ENCODE measurements around the gene PCDHGB6. TPM values are rescaled to one million over a fixed set of nuclear protein-coding genes. Genes with fewer than 3 reads are reported as not detected.
"Not testable (repeated sequence)": the region's sequence is repeated elsewhere in the genome, so short reads cannot be mapped to it uniquely, and the experiment has no call there.

Gene PCDHGB6
- polyA plus RNA-seq, 3 donors from 2014 or later = 0.38 to 1.9 TPM; not detected in 1

- Mint-ChIP-seq H3K27ac (peak within 1 kb of the TSS in 3 of 6 donors; percentile 41 to 58 (median 45)), H3K27me3 (ENCODE audit: low read depth in 3 of 3) (peaks cover 67 to 77% (median 71%) of the 10 kb centered on the region in 3 donors), H3K9me3 (peaks cover 12 to 59% (median 36%) of the 10 kb centered on the region in 6 donors), H3K4me1 (peaks cover 37 to 68% of the 10 kb centered on the region in 2 donors), H3K4me3 (peak within 1 kb of the TSS; percentile 71 to 85 (median 74)), H3K36me3 (peaks cover 0 to 21% (median 20%) of the 10 kb centered on the region in 3 donors)
- DNase-seq = peak; percentile 22 to 53 (median 51)
Measured at GRCh38 chr5:141417494-141418172, 9.8 kb downstream of the PCDHGB6 start, which contains the start of gene PCDHGB7. Gene PCDHGB7, plus strand, starts transcription at chr5:141417677. Its CDS starts 183 bp downstream, at chr5:141417860.

GRCh38 chr5:141419074-141419880, 11.5 kb downstream of the PCDHGB6 start:
- Mint-ChIP-seq H3K27ac (peak overlapping the region in 2 of 6 donors; percentile 41 to 74), H3K4me1 (peaks cover 23 to 53% of the 10 kb centered on the region in 2 donors), H3K36me3 (peaks cover 0 to 18% (median 16%) of the 10 kb centered on the region in 3 donors), H3K27me3 (ENCODE audit: low read depth in 3 of 3) (peaks cover 62 to 70% (median 68%) of the 10 kb centered on the region in 3 donors), H3K9me3 (peaks cover 12 to 53% (median 37%) of the 10 kb centered on the region in 6 donors), H3K4me3 (peak overlapping the region in 1 of 5 donors; percentile 85)
- no peak for DNase-seq

GRCh38 chr5:141420855-141421488, 13.2 kb downstream of the PCDHGB6 start, which contains the start of gene PCDHGA11:
Gene PCDHGA11, plus strand, starts transcription at chr5:141421051. Its CDS starts 177 bp downstream, at chr5:141421228.
- peaks cover 0 to 14% (median 12%) of the 10 kb centered on the region in 3 donors for H3K36me3 Mint-ChIP-seq
- peak within 1 kb of the TSS; percentile 71 to 89 (median 83) for H3K4me3 Mint-ChIP-seq
- peak; percentile 19 to 40 (median 31) for DNase-seq
- H3K4me1 Mint-ChIP-seq = peaks cover 14 to 38% of the 10 kb centered on the region in 2 donors
- H3K27me3 Mint-ChIP-seq (ENCODE audit: low read depth in 3 of 3) = peaks cover 52 to 66% (median 61%) of the 10 kb centered on the region in 3 donors
- H3K9me3 Mint-ChIP-seq = peaks cover 12 to 50% (median 36%) of the 10 kb centered on the region in 6 donors
- peak within 1 kb of the TSS in 2 of 6 donors; percentile 27 to 61 for H3K27ac Mint-ChIP-seq

- DNase-seq = no peak
- peak overlapping the region in 2 of 6 donors; percentile 27 to 61 for H3K27ac Mint-ChIP-seq
- H3K27me3 Mint-ChIP-seq (ENCODE audit: low read depth in 3 of 3) = peaks cover 49 to 65% (median 61%) of the 10 kb centered on the region in 3 donors
- peaks cover 0 to 14% (median 12%) of the 10 kb centered on the region in 3 donors for H3K36me3 Mint-ChIP-seq
- peak overlapping the region; percentile 71 to 89 (median 83) for H3K4me3 Mint-ChIP-seq
- H3K9me3 Mint-ChIP-seq = peaks cover 12 to 50% (median 36%) of the 10 kb centered on the region in 6 donors
- H3K4me1 Mint-ChIP-seq = peaks cover 14 to 37% of the 10 kb centered on the region in 2 donors
Measured at GRCh38 chr5:141421489-141421855, 13.7 kb downstream of the PCDHGB6 start.

GRCh38 chr5:141422742-141423291, 15.0 kb downstream of the PCDHGB6 start:
- Mint-ChIP-seq H3K9me3 (peaks cover 12 to 45% (median 35%) of the 10 kb centered on the region in 6 donors), H3K4me1 (peaks cover 9 to 29% of the 10 kb centered on the region in 2 donors), H3K36me3 (peaks cover 0 to 13% (median 11%) of the 10 kb centered on the region in 3 donors), H3K27me3 (ENCODE audit: low read depth in 3 of 3) (peaks cover 47 to 62% (median 53%) of the 10 kb centered on the region in 3 donors), H3K27ac (no peak overlapping the region), H3K4me3 (peak overlapping the region in 1 of 5 donors; percentile 64)
- no peak for DNase-seq

- H3K9me3 Mint-ChIP-seq = peaks cover 10 to 35% (median 24%) of the 10 kb centered on the region in 6 donors
- H3K4me1 Mint-ChIP-seq = peaks cover 18 to 22% of the 10 kb centered on the region in 2 donors
- H3K36me3 Mint-ChIP-seq = peaks cover 5 to 14% (median 8%) of the 10 kb centered on the region in 3 donors
- peaks cover 33 to 45% (median 35%) of the 10 kb centered on the region in 3 donors for H3K27me3 Mint-ChIP-seq (ENCODE audit: low read depth in 3 of 3)
- no peak overlapping the region for H3K27ac Mint-ChIP-seq
- no peak overlapping the region for H3K4me3 Mint-ChIP-seq
- no peak for DNase-seq
Measured at GRCh38 chr5:141427783-141428426, 20.1 kb downstream of the PCDHGB6 start.

GRCh38 chr5:141430332-141431113, 22.7 kb downstream of the PCDHGB6 start, which contains the start of gene PCDHGA12:
Gene PCDHGA12, plus strand, starts transcription at chr5:141430507. Its CDS starts 253 bp downstream, at chr5:141430760.
- Mint-ChIP-seq H3K4me3 (peak within 1 kb of the TSS; percentile 72 to 89 (median 78)), H3K36me3 (peaks cover 5 to 14% (median 11%) of the 10 kb centered on the region in 3 donors), H3K27me3 (ENCODE audit: low read depth in 3 of 3) (peaks cover 32 to 49% (median 36%) of the 10 kb centered on the region in 3 donors), H3K27ac (peak within 1 kb of the TSS in 3 of 6 donors; percentile 32 to 63 (median 57)), H3K4me1 (peaks cover 19 to 22% of the 10 kb centered on the region in 2 donors), H3K9me3 (peaks cover 12 to 40% (median 27%) of the 10 kb centered on the region in 6 donors)
- peak in 2 of 3 donors; percentile 22 to 42 for DNase-seq

- DNase-seq = peak in 1 of 3 donors; percentile 12
- Mint-ChIP-seq H3K27me3 (ENCODE audit: low read depth in 3 of 3) (peaks cover 32 to 45% (median 36%) of the 10 kb centered on the region in 3 donors), H3K27ac (peak overlapping the region in 1 of 6 donors; percentile 57), H3K9me3 (peaks cover 12 to 40% (median 27%) of the 10 kb centered on the region in 6 donors), H3K4me1 (peaks cover 19 to 22% of the 10 kb centered on the region in 2 donors), H3K4me3 (peak overlapping the region; percentile 72 to 89 (median 78)), H3K36me3 (peaks cover 5 to 14% (median 11%) of the 10 kb centered on the region in 3 donors)
Measured at GRCh38 chr5:141431286-141431685, 23.5 kb downstream of the PCDHGB6 start.

- Mint-ChIP-seq H3K36me3 (peaks cover 5 to 14% (median 11%) of the 10 kb centered on the region in 3 donors), H3K27me3 (ENCODE audit: low read depth in 3 of 3) (peaks cover 28 to 38% (median 36%) of the 10 kb centered on the region in 3 donors), H3K4me3 (peak overlapping the region in 4 of 5 donors; percentile 48 to 84 (median 66)), H3K4me1 (peaks cover 19 to 22% of the 10 kb centered on the region in 2 donors), H3K9me3 (peaks cover 12 to 34% (median 27%) of the 10 kb centered on the region in 6 donors)
- not testable (repeated sequence) for H3K27ac Mint-ChIP-seq, DNase-seq
Measured at GRCh38 chr5:141432308-141432707, 24.5 kb downstream of the PCDHGB6 start.

GRCh38 chr5:141432726-141433125, 24.9 kb downstream of the PCDHGB6 start:
- H3K4me3 Mint-ChIP-seq, DNase-seq, H3K27ac Mint-ChIP-seq: not testable (repeated sequence)
- Mint-ChIP-seq H3K36me3 (peaks cover 5 to 14% (median 11%) of the 10 kb centered on the region in 3 donors), H3K4me1 (peaks cover 19 to 22% of the 10 kb centered on the region in 2 donors), H3K27me3 (ENCODE audit: low read depth in 3 of 3) (peaks cover 28 to 39% (median 37%) of the 10 kb centered on the region in 3 donors), H3K9me3 (peaks cover 12 to 34% (median 27%) of the 10 kb centered on the region in 6 donors)

GRCh38 chr5:141434006-141434405, 26.2 kb downstream of the PCDHGB6 start:
- DNase-seq = no peak
- Mint-ChIP-seq H3K36me3 (peaks cover 0 to 11% (median 8%) of the 10 kb centered on the region in 3 donors), H3K9me3 (peaks cover 12 to 33% (median 23%) of the 10 kb centered on the region in 6 donors), H3K4me1 (peaks cover 19 to 22% of the 10 kb centered on the region in 2 donors), H3K27me3 (ENCODE audit: low read depth in 3 of 3) (peaks cover 23 to 39% (median 36%) of the 10 kb centered on the region in 3 donors), H3K27ac (no peak overlapping the region), H3K4me3 (no peak overlapping the region)
